OCI-LY7 (cell line): Measurements from ENCODE around the gene FAIM2. TPM values are rescaled to one million over a fixed set of nuclear protein-coding genes. Genes with fewer than 3 reads are reported as not detected.

Source experiments
- BruUV-seq: library from RNA; stranded (reverse); fragments of 400-500 nt; replicated peaks from 2 replicates; lab custom pipeline; 2021; lab: Mats Ljungman, UMichigan
- CTCF ChIA-PET: fragments of 300-600 bp; sonication (Branson Sonifier 250); formaldehyde crosslinking; loops from one replicate; lab custom pipeline; 2022; ENCODE audit warnings: antibody characterized with exemption; ENCODE audit not compliant: unreplicated experiment; lab: Charles Lee
- POLR2A ChIA-PET: fragments of 300-600 bp; sonication (Branson Sonifier 250); formaldehyde crosslinking; loops from one replicate; lab custom pipeline; 2022; ENCODE audit warnings: antibody characterized with exemption; lab: Charles Lee
- DNase-seq: peaks from one replicate; pipeline ENCODE4 v3.0.0-alpha.2; 2015; ENCODE audit warnings: low spot score
- H2AFZ ChIP-seq: fragments of 200-600 bp; sonication (generic), shearing (Covaris generic); 2 replicates; pipeline ENCODE4 v1.6.1; 2014; ENCODE audit warnings: mild to moderate bottlenecking, antibody characterized with exemption, low read length, moderate library complexity
- H3K27ac ChIP-seq: fragments of 200-600 bp; sonication (generic); 2 replicates; pipeline ENCODE4 v1.5.1; 2014; ENCODE audit warnings: mixed run types, low read depth, mild to moderate bottlenecking, moderate library complexity, low read length, inconsistent platforms; ENCODE audit not compliant: poor library complexity, severe bottlenecking
- H3K36me3 ChIP-seq: fragments of 200-600 bp; sonication (generic); 2 replicates; pipeline ENCODE4 v1.6.1; 2014; ENCODE audit warnings: mild to moderate bottlenecking, antibody characterized with exemption, low read length, moderate library complexity, mixed read lengths; ENCODE audit not compliant: insufficient read depth
- H3K4me1 ChIP-seq: fragments of 200-600 bp; sonication (generic); 2 replicates; pipeline ENCODE4 v1.5.1; 2014; ENCODE audit warnings: mild to moderate bottlenecking, low read length; ENCODE audit not compliant: insufficient read depth, poor library complexity, severe bottlenecking
- H3K4me2 ChIP-seq: fragments of 200-600 bp; sonication (generic); 2 replicates; pipeline ENCODE4 v1.6.1; 2014; ENCODE audit warnings: mild to moderate bottlenecking, low read length
- H3K4me3 ChIP-seq: fragments of 200-600 bp; sonication (generic); 2 replicates; pipeline ENCODE4 v1.5.1; 2014; ENCODE audit warnings: mild to moderate bottlenecking, low read depth, low read length; ENCODE audit not compliant: poor library complexity, severe bottlenecking
- H3K79me2 ChIP-seq: fragments of 200-600 bp; sonication (generic); 2 replicates; pipeline ENCODE4 v1.6.1; 2016; ENCODE audit warnings: low read depth, mild to moderate bottlenecking, low read length, moderate library complexity, mixed read lengths; ENCODE audit not compliant: insufficient read depth
- H3K9me2 ChIP-seq: fragments of 200-600 bp; sonication (generic); 2 replicates; pipeline ENCODE4 v1.6.1; 2016; ENCODE audit warnings: mild to moderate bottlenecking, low read length, mixed read lengths; ENCODE audit not compliant: insufficient read depth
- H3K9me3 ChIP-seq: fragments of 200-600 bp; sonication (generic); 2 replicates; pipeline ENCODE4 v1.6.1; 2014; ENCODE audit warnings: mild to moderate bottlenecking, mixed run types, low read length, mixed read lengths
- H4K20me1 ChIP-seq: fragments of 200-600 bp; sonication (generic); 2 replicates; pipeline ENCODE4 v1.6.1; 2014; ENCODE audit warnings: mild to moderate bottlenecking, antibody characterized with exemption, low read length, moderate library complexity, mixed read lengths; ENCODE audit not compliant: insufficient read depth
- CTCF ChIP-seq: fragments of 200-600 bp; sonication (generic); conservative IDR thresholded peaks from 2 replicates; pipeline ENCODE4 v1.5.1; 2014; ENCODE audit warnings: mild to moderate bottlenecking, antibody characterized with exemption, low read length, moderate library complexity, mixed read lengths
- EZH2phosphoT487 ChIP-seq: fragments of 200-600 bp; sonication (generic); IDR thresholded peaks from 2 replicates; pipeline ENCODE4 v1.6.1; 2018; ENCODE audit warnings: low read depth, borderline replicate concordance, mild to moderate bottlenecking, mixed run types, antibody characterized with exemption, low read length, moderate library complexity, mixed read lengths
- intact Hi-C: fragments of 100-400 bp; cut with micrococcal nuclease; formaldehyde crosslinking; loops from one replicate; pipeline ENCODE4 v1.10.0; 2022; ENCODE audit not compliant: unreplicated experiment
- total RNA-seq, 2 experiments: library from RNA; depleted of rRNA in 1 of 2; stranded (reverse); fragments of >200 nt in 1 of 2; shearing (Covaris generic) in 1 of 2; gene quantifications; 2 replicates each; pipeline ENCODE4 v1.2.3, GENCODE V29; 2014 to 2022

Gene FAIM2
- total RNA-seq, 2 experiments from 2014 or later, result 0.10 TPM; not detected in 1

GRCh38 chr12:49952391-49953055, 48.8 kb upstream of the FAIM2 start:
- H3K27ac ChIP-seq, result no peak overlapping the region
- no peaks in the 10 kb centered on the region for H3K4me1 ChIP-seq
- TF ChIP-seq CTCF (no peak), EZH2phosphoT487 (no peak)
- no peak for DNase-seq
- H3K9me3 ChIP-seq, result no peaks in the 10 kb centered on the region
- no peak overlapping the region for H2AFZ ChIP-seq
- intact Hi-C loops, result no loop called here
- no TSS peak for BruUV-seq
- H3K79me2 ChIP-seq, result no peaks in the 10 kb centered on the region
- no peak overlapping the region for H3K4me3 ChIP-seq
- H3K9me2 ChIP-seq, result no peaks in the 10 kb centered on the region
- CTCF ChIA-PET, result no interaction called here
- H3K4me2 ChIP-seq, result no peak overlapping the region
- POLR2A ChIA-PET, result no interaction called here
- H3K36me3 ChIP-seq, result no peaks in the 10 kb centered on the region
- H4K20me1 ChIP-seq, result no peaks in the 10 kb centered on the region

GRCh38 chr12:49951411-49952240, 47.9 kb upstream of the FAIM2 start:
- intact Hi-C loops, result no loop called here
- no peak overlapping the region for H3K4me3 ChIP-seq
- DNase-seq, result no peak
- H3K4me2 ChIP-seq, result no peak overlapping the region
- no peaks in the 10 kb centered on the region for H4K20me1 ChIP-seq
- no peak for TF ChIP-seq CTCF
- TF ChIP-seq EZH2phosphoT487, result no peak
- no TSS peak for BruUV-seq
- CTCF ChIA-PET, result no interaction called here
- H3K36me3 ChIP-seq, result no peaks in the 10 kb centered on the region
- H2AFZ ChIP-seq, result no peak overlapping the region
- POLR2A ChIA-PET, result no interaction called here
- no peaks in the 10 kb centered on the region for H3K79me2 ChIP-seq
- no peaks in the 10 kb centered on the region for H3K9me2 ChIP-seq
- H3K27ac ChIP-seq, result no peak overlapping the region
- H3K9me3 ChIP-seq, result no peaks in the 10 kb centered on the region
- no peaks in the 10 kb centered on the region for H3K4me1 ChIP-seq
